Measurements from ENCODE around the gene HEMK1. TPM values are rescaled to one million over a fixed set of nuclear protein-coding genes. Genes with fewer than 3 reads are reported as not detected.
A peak's percentile ranks its signal among the peaks of the same experiment; 100 is the strongest.

Gene HEMK1
- total and polyA plus RNA-seq, 9 donors = 6.8 to 35.3 (median 23.8) TPM

DNA sequence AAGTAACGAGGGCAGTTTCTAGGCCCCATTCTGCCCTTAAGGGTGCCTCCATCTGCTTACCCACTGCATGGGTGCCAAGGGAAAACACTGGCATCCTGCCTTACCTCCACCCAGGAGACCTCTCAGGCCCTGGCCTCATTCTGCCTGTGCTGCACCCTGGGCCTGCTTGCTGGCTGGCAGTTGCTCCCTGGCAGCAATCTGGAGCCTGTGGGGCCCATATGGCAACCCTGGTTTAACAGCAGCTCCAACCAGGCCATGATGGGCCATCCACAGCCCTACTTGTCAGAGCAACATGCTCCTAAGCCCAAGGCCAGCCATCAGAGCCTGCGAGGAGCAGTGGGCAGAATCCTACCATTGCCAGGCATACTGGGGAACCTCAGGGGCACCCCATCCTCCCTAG is 5.5 kb upstream of the HEMK1 start:
- no peak for TF ChIP-seq EP300 (IDR thresholded peaks at IDR 0.05)
- TF ChIP-seq, protein P1, sequence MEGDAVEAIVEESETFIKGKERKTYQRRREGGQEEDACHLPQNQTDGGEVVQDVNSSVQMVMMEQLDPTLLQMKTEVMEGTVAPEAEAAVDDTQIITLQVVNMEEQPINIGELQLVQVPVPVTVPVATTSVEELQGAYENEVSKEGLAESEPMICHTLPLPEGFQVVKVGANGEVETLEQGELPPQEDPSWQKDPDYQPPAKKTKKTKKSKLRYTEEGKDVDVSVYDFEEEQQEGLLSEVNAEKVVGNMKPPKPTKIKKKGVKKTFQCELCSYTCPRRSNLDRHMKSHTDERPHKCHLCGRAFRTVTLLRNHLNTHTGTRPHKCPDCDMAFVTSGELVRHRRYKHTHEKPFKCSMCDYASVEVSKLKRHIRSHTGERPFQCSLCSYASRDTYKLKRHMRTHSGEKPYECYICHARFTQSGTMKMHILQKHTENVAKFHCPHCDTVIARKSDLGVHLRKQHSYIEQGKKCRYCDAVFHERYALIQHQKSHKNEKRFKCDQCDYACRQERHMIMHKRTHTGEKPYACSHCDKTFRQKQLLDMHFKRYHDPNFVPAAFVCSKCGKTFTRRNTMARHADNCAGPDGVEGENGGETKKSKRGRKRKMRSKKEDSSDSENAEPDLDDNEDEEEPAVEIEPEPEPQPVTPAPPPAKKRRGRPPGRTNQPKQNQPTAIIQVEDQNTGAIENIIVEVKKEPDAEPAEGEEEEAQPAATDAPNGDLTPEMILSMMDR (IDR thresholded peaks at IDR 0.05) = no peak
- no peak for TF ChIP-seq POLR2A (IDR thresholded peaks at IDR 0.05)
- 77 to 91% (median 78%) methylated on average over 2 of the region's 2 CpGs for WGBS, 3 donors
- no peaks in the 10 kb centered on the region for H3K36me3 ChIP-seq
- DNase-seq = no peak
- no peaks in the 10 kb centered on the region for H3K27me3 ChIP-seq
- H3K4me3 ChIP-seq = no peak overlapping the region
- intact Hi-C loops (cut with DNase I) = no loop called here
- peaks cover 8% of the 10 kb centered on the region for H3K4me1 ChIP-seq (ENCODE audit: insufficient read depth)
- no peak overlapping the region for H3K27ac ChIP-seq
- no peaks in the 10 kb centered on the region for H3K9me3 ChIP-seq

DNA sequence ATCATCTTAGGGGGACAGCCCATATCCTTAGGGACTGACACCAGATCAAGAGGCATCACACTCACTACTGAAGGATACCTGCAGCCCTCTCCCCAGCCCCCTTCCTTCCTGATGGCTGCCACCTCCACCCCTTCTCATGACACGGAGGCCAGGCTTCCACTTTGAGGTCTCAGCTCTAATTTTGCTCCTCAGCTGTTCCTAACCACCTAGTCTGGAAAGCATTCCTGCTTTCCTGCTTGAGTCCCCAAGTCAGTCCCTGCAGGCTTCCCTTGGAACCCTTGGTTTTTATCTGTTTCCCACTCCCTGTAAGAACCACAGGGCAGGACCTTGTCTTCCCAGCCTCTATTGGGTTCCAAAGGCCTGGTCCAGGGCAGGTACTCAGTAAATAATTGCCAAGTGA is 5.0 kb upstream of the HEMK1 start:
- Histone ChIP-seq H3K27ac (no peak overlapping the region), H3K9me3 (no peaks in the 10 kb centered on the region), H3K4me3 (no peak overlapping the region), H3K36me3 (no peaks in the 10 kb centered on the region), H3K27me3 (no peaks in the 10 kb centered on the region), H3K4me1 (ENCODE audit: insufficient read depth) (peaks cover 8% of the 10 kb centered on the region)
- TF ChIP-seq, protein P1 (IDR thresholded peaks at IDR 0.05) = no peak
- TF ChIP-seq POLR2A (IDR thresholded peaks at IDR 0.05) (no peak), EP300 (IDR thresholded peaks at IDR 0.05) (no peak)
- 83 to 100% (median 86%) methylated on average over 1 of the region's 1 CpG for WGBS, 3 donors
- DNase-seq = no peak
- intact Hi-C loops (cut with DNase I) = no loop called here

DNA sequence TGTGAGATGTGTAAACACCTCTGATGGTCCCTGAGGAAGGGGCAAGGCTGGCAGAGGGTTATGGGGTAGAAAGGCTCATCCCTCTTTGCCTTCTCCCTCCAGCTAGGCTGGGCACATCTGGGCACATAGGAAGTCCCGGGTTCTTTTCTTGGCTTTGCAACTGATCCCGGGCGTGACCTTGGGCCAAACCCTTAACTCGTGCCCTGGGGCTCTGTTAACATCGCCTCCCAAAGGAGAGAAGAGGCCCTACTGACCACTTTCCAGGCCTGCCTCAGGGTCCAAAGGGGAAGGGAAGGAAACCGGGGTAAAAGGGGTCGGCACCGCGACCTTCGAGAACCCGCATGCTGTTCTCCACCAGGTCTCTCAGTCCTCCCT is 2.3 kb upstream of the HEMK1 start:
- Histone ChIP-seq H3K4me1 (ENCODE audit: insufficient read depth) (peaks cover 11% of the 10 kb centered on the region), H3K27ac (peak overlapping the region; percentile 32 to 84), H3K36me3 (no peaks in the 10 kb centered on the region), H3K9me3 (no peaks in the 10 kb centered on the region), H3K4me3 (peak overlapping the region; percentile 71), H3K27me3 (no peaks in the 10 kb centered on the region)
- TF ChIP-seq POLR2A (IDR thresholded peaks at IDR 0.05) = no peak
- TF ChIP-seq EP300 (IDR thresholded peaks at IDR 0.05) = no peak
- TF ChIP-seq, protein P1 (IDR thresholded peaks at IDR 0.05) = no peak
- no peak for DNase-seq
- intact Hi-C loops (cut with DNase I) = no loop called here
- 5 to 10% (median 6%) methylated on average over 11 of the region's 11 CpGs for WGBS, 3 donors

DNA sequence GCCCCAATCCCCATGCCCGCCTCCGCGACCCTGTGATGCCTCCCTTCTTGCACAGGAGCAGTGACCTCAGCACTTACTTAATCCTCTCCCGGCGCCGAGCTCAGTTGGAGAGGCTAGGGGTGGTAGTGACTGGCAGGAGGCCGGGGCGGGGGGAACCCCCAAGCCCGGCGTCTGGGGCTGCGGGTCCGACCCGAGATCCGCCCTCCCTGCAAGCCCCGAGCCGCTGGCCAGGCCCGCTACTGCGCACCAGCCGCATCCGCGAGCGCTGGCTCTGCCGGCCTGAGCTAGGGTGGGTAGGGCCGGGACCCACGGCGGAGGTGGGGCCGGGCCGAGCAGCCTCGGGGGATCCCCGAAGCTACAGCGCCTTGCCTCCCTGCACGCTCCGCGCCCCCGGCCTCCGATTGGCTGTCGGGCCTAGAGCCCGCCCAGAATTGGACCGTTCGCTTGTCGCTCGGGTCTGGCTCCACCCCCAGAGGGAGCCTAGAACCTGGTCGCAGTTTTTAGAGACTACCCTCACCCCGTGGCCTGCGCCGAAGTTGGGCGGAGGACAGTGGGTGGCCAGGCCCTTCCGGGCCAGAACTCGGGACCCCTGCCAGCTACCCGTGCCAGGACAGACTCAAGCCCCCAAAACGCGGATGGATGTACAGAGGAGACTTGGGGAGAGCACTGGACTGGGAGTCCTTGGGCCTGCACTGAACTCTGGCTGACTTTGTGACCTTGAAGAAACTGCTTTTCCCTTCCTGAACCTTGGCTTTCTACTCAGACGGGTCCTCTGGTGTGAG is 1.7 kb upstream of the HEMK1 start, which contains the start of gene C3orf18:
Gene C3orf18 (minus strand): TSS at position 362 of the 782 bp plus-strand sequence. CDS start 2,048 bp downstream, outside the sequence.
- peak within 1 kb of the TSS; percentile 32 to 84 for H3K27ac ChIP-seq
- WGBS, 3 donors = 1 to 3% (median 1%) methylated on average over 19 to 53 of the region's 53 CpGs
- intact Hi-C loops (cut with DNase I) = no loop called here
- H3K4me1 ChIP-seq (ENCODE audit: insufficient read depth) = peaks cover 13% of the 10 kb centered on the region
- TF ChIP-seq, protein P1 (IDR thresholded peaks at IDR 0.05) = no peak
- TF ChIP-seq POLR2A (IDR thresholded peaks at IDR 0.05) (no peak), EP300 (IDR thresholded peaks at IDR 0.05) (no peak)
- H3K36me3 ChIP-seq = no peaks in the 10 kb centered on the region
- no peaks in the 10 kb centered on the region for H3K27me3 ChIP-seq
- peak within 1 kb of the TSS; percentile 71 for H3K4me3 ChIP-seq
- H3K9me3 ChIP-seq = no peaks in the 10 kb centered on the region
- peak; percentile 93 to 95 (median 94) for DNase-seq
